ENCODE data around the gene RAB36. TPM values are rescaled to one million over a fixed set of nuclear protein-coding genes. Genes with fewer than 3 reads are reported as not detected.

Gene RAB36
- total RNA-seq, 1 donor from 2014 or later: 2.2 TPM

DNA sequence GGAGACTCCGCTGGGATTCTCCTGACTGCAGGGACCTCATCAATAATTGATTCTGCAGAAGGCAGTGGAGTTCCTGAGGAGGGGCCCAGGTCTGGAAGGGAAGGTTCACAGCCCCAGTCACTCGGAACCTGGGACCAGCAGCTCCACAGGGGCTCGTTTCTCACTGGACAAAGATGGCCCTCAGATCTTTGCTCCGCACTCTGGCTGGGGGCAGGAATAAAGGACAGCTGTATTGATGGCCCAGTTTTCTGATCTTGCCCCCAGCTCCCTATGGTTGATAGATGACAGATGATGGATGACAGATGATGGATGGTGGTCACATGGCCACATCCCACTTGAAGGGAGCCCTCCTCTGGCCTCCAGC, 23.7 kb downstream of the RAB36 start:
- Mint-ChIP-seq H3K27me3 (ENCODE audit: unreplicated experiment) (no peaks in the 10 kb centered on the region), H3K4me3 (ENCODE audit: unreplicated experiment) (no peak overlapping the region), H3K36me3 (ENCODE audit: low read depth, unreplicated experiment) (peaks cover 3% of the 10 kb centered on the region), H3K4me1 (ENCODE audit: unreplicated experiment) (no peaks in the 10 kb centered on the region), H3K27ac (ENCODE audit: unreplicated experiment) (no peak overlapping the region), H3K9me3 (ENCODE audit: unreplicated experiment) (no peaks in the 10 kb centered on the region)
- no peak for DNase-seq (ENCODE audit: low spot score)
- TF ChIP-seq, protein P1, sequence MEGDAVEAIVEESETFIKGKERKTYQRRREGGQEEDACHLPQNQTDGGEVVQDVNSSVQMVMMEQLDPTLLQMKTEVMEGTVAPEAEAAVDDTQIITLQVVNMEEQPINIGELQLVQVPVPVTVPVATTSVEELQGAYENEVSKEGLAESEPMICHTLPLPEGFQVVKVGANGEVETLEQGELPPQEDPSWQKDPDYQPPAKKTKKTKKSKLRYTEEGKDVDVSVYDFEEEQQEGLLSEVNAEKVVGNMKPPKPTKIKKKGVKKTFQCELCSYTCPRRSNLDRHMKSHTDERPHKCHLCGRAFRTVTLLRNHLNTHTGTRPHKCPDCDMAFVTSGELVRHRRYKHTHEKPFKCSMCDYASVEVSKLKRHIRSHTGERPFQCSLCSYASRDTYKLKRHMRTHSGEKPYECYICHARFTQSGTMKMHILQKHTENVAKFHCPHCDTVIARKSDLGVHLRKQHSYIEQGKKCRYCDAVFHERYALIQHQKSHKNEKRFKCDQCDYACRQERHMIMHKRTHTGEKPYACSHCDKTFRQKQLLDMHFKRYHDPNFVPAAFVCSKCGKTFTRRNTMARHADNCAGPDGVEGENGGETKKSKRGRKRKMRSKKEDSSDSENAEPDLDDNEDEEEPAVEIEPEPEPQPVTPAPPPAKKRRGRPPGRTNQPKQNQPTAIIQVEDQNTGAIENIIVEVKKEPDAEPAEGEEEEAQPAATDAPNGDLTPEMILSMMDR (IDR thresholded peaks at IDR 0.05; ENCODE audit: unreplicated experiment): no peak

DNA sequence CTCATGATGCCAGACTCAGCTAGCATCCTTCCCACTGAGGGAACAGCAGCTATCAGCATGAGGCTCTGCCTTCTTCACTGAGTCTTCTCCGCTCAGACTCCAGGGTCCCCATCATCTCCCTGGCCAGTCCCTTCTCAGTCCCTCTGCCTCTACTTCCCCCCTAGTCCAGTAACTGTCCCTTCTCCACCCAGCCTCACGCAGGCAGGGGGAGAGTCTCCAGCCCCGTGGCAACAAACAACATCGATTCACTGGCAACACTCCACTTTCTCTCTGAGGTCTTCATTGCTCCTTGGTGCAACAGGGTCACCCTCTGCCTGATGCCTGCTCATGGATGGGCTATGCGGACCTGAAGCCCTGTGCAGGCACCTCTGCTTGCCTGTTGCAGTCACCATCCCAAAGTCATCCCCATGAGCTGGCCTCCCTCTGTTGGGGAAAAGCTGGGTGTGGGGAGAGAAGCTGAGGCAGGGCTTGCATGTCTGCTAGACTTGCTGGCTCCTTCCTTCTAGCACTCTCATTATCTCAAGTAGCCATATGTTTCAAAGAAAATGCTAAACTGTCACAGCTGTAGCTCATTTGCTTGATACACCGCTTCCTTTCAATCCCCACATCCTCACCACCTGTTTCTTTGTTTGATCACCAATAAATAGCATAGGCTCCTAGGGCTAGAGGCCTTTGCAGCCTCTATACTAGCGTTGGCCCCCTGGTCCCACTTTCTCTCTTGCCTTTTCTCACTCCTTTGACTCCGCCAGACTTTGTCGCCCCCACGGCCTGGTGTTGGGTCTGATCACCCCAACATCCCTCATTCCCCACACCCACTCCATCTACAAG, 30.8 kb downstream of the RAB36 start:
- H3K9me3 Mint-ChIP-seq (ENCODE audit: unreplicated experiment): peaks cover 13% of the 10 kb centered on the region
- H3K27ac Mint-ChIP-seq (ENCODE audit: unreplicated experiment): no peak overlapping the region
- TF ChIP-seq, protein P1 (IDR thresholded peaks at IDR 0.05; ENCODE audit: unreplicated experiment): no peak
- peaks cover 11% of the 10 kb centered on the region for H3K27me3 Mint-ChIP-seq (ENCODE audit: unreplicated experiment)
- peak overlapping the region; percentile 1 for H3K4me3 Mint-ChIP-seq (ENCODE audit: unreplicated experiment)
- H3K36me3 Mint-ChIP-seq (ENCODE audit: low read depth, unreplicated experiment): peaks cover 13% of the 10 kb centered on the region
- peaks cover 13% of the 10 kb centered on the region for H3K4me1 Mint-ChIP-seq (ENCODE audit: unreplicated experiment)
- no peak for DNase-seq (ENCODE audit: low spot score)

DNA sequence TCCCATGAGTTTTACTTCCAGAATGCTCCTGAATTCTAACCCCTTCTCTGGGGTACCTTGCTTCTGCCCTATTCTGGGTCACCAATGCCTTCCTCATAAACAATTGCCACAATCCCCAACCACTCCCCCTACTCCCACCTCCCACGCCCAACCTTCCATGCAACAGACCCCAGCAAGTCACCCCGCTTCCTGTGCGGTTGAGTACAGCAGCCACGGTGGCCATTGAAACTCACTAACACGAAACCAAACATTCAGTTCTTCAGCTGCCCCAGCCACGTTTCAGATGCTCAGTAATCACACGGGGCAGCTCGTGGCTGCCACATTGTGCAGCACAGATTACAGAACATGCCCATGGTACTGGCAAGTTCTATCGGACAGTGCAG, 31.4 kb downstream of the RAB36 start:
- Mint-ChIP-seq H3K27me3 (ENCODE audit: unreplicated experiment) (peaks cover 11% of the 10 kb centered on the region), H3K27ac (ENCODE audit: unreplicated experiment) (no peak overlapping the region), H3K36me3 (ENCODE audit: low read depth, unreplicated experiment) (peaks cover 13% of the 10 kb centered on the region), H3K4me1 (ENCODE audit: unreplicated experiment) (peaks cover 13% of the 10 kb centered on the region), H3K4me3 (ENCODE audit: unreplicated experiment) (peak overlapping the region; percentile 1), H3K9me3 (ENCODE audit: unreplicated experiment) (peaks cover 13% of the 10 kb centered on the region)
- DNase-seq (ENCODE audit: low spot score): no peak
- TF ChIP-seq, protein P1 (IDR thresholded peaks at IDR 0.05; ENCODE audit: unreplicated experiment): no peak

DNA sequence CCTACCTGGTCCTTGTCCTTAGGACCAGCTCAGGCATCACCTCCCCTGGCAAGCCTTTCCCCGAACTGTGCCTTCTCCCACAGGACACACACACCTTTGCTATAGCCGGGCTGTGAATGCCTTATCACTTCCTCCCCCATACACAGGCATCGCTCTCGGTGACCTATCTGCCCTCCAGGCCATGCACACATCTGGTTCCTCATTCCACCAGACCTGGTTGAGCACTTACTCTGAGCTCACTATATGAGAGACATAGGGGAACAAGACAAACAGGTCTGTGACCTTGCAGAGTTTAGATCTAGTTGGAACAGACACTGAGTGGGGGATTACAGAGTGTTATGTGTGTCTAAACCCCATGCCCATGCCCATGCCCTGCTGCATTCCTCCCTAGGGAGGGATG, 31.9 kb downstream of the RAB36 start:
- peaks cover 13% of the 10 kb centered on the region for H3K36me3 Mint-ChIP-seq (ENCODE audit: low read depth, unreplicated experiment)
- DNase-seq (ENCODE audit: low spot score): no peak
- peak overlapping the region; percentile 26 for H3K27ac Mint-ChIP-seq (ENCODE audit: unreplicated experiment)
- TF ChIP-seq, protein P1 (IDR thresholded peaks at IDR 0.05; ENCODE audit: unreplicated experiment): no peak
- H3K9me3 Mint-ChIP-seq (ENCODE audit: unreplicated experiment): peaks cover 13% of the 10 kb centered on the region
- peak overlapping the region; percentile 78 for H3K4me3 Mint-ChIP-seq (ENCODE audit: unreplicated experiment)
- H3K27me3 Mint-ChIP-seq (ENCODE audit: unreplicated experiment): peaks cover 11% of the 10 kb centered on the region
- H3K4me1 Mint-ChIP-seq (ENCODE audit: unreplicated experiment): peaks cover 18% of the 10 kb centered on the region

DNA sequence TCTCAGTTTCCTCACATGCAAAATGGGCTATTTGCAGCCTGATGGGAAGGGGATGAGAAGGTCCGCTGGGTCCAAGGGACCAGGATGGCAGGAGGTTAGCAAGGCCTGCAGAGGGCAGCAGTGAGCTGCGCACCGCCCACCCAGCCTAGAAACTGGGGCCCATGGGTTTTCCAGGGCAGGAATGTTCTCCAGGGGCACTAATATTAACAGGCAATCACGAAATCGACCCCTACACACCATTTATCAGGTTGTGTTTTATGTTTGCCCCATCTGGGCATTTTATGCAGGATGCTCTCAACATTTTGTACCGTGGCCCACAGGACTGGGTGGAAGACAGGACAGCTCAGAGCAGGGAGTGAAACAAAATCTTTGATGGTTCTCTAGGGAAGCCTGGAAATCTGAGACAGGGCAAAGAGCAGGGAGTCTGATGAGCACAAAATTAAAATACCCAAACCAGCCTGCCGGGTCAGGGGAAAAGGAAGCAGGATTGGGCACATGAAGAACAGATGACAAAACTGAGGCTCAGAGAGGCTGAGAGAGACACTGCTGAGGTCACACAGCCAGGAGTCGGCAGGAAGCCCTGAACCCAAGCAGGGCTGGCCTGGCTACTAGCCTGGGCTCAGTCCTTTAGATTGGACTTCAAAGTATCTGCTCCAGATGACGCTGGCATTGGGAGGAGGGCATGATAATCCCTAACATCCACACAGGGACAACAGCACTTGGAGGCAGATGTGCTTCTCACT, 33.4 kb downstream of the RAB36 start:
- Mint-ChIP-seq H3K9me3 (ENCODE audit: unreplicated experiment) (peaks cover 13% of the 10 kb centered on the region), H3K4me1 (ENCODE audit: unreplicated experiment) (peaks cover 33% of the 10 kb centered on the region), H3K4me3 (ENCODE audit: unreplicated experiment) (peak overlapping the region; percentile 8), H3K27me3 (ENCODE audit: unreplicated experiment) (peaks cover 11% of the 10 kb centered on the region), H3K27ac (ENCODE audit: unreplicated experiment) (peak overlapping the region; percentile 16), H3K36me3 (ENCODE audit: low read depth, unreplicated experiment) (peaks cover 17% of the 10 kb centered on the region)
- peak; percentile 81 for DNase-seq (ENCODE audit: low spot score)
- TF ChIP-seq, protein P1 (IDR thresholded peaks at IDR 0.05; ENCODE audit: unreplicated experiment): peak; percentile 87

Data from endothelial cell (in vitro differentiated cells).